Esophagus squamous epithelium (tissue), 5 donors: ENCODE measurements around the gene SMAP2. TPM values are rescaled to one million over a fixed set of nuclear protein-coding genes. Genes with fewer than 3 reads are reported as not detected.

ENCODE experiments used
- DNase-seq: peaks from one replicate; lab custom pipeline; 2025; lab: John Stamatoyannopoulos, UW
- H3K27ac ChIP-seq, 4 donors: fragments of 200-600 bp; sonication (generic); one replicate each; pipeline ENCODE4 v1.5.1; 2016 to 2019; ENCODE audit warnings: mild to moderate bottlenecking in 1 of 4
- H3K27me3 ChIP-seq, 4 donors: fragments of 200-600 bp; sonication (generic); 1 replicate in 3 of 4; 2 replicates in 1 of 4; pipeline versions ENCODE4 v1.5.1 to v1.6.0; 2017 to 2021; ENCODE audit warnings: antibody characterized with exemption in 1 of 4
- H3K36me3 ChIP-seq, 3 donors: fragments of 200-600 bp; sonication (generic); one replicate each; pipeline ENCODE4 v1.5.1; 2016 to 2019
- H3K4me1 ChIP-seq, 3 donors: fragments of 200-600 bp; sonication (generic); one replicate each; pipeline ENCODE4 v1.5.1; 2017 to 2019
- H3K4me3 ChIP-seq, 4 donors: fragments of 200-600 bp; sonication (generic); 1 replicate in 3 of 4; 2 replicates in 1 of 4; pipeline ENCODE4 v1.5.1; 2016 to 2019; ENCODE audit warnings: mild to moderate bottlenecking in 2 of 4, moderate library complexity in 1 of 4
- H3K9me3 ChIP-seq, 3 donors: fragments of 200-600 bp; sonication (generic); one replicate each; pipeline ENCODE4 v1.5.1; 2016 to 2019
- POLR2A ChIP-seq, 4 donors: fragments of 450-650 bp; IDR thresholded peaks; one replicate each; pipeline ENCODE4 v1.6.1; 2017; ENCODE audit warnings: antibody characterized with exemption in 4 of 4, mild to moderate bottlenecking in 4 of 4, moderate library complexity in 3 of 4
- WGBS, 2 donors: methylation state at CpG; one replicate each; pipeline ENCODE4 v1.1.5; 2018; 5-methylcytosine and 5-hydroxymethylcytosine counted together
- intact Hi-C: fragments of 100-400 bp; cut with DNase I; formaldehyde crosslinking; loops from one replicate; pipeline ENCODE4 v1.15.0; 2022
- total RNA-seq, 4 donors: library from RNA; depleted of rRNA; stranded (reverse); fragments of >200 nt; gene quantifications; one replicate each; pipeline ENCODE4 v1.1.0, GENCODE V29; 2016
- TF ChIP-seq, protein P1 (sequence below), 6 experiments: fragments of 450-650 bp in 4 of 6; fragments of 200-600 bp in 2 of 6; sonication (generic) in 2 of 6; IDR thresholded peaks; one replicate each; pipeline ENCODE4 v1.5.1; 2016 to 2019; ENCODE audit warnings: antibody characterized with exemption in 6 of 6, mild to moderate bottlenecking in 4 of 6, moderate library complexity in 4 of 6
- donor health status: DM: yes; HTN: yes; CAD: no.

The SMAP2 gene
- total RNA-seq, 4 donors from 2014 or later, result 15.1 to 34.9 (median 23.8) TPM

DNA sequence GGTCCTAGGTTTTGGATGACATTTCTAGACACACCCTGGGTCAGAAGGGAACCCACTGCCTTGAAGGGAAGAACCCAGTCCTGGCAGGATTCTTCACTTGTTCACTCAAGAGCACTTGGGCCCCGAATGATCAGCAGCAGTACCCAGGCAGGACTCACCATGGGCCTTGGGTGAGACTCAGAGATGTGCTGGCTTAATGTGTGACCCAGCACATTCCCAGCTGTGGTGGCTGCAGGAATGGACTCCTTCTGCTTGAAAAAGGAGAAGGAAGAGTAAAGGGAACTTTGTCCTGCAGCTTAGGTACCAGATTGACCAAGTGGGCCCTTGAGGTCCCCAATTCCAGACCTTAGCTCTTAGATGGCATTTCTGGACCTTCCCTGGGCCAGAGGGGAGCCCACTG is 12.3 kb upstream of the SMAP2 start:
- DNase-seq, result no peak
- WGBS, 2 donors, result 88% methylated on average over 1 of the region's 1 CpG; no CpG with 5 or more reads in 1 of the 2 donors
- Histone ChIP-seq H3K36me3 (no peaks in the 10 kb centered on the region), H3K4me3 (no peak overlapping the region), H3K4me1 (no peaks in the 10 kb centered on the region), H3K27ac (no peak overlapping the region), H3K27me3 (peaks cover 0 to 16% (median 0%) of the 10 kb centered on the region in 4 donors), H3K9me3 (peaks cover 0 to 20% (median 10%) of the 10 kb centered on the region in 3 donors)
- no peak for TF ChIP-seq POLR2A (IDR thresholded peaks at IDR 0.05)
- TF ChIP-seq, protein P1, sequence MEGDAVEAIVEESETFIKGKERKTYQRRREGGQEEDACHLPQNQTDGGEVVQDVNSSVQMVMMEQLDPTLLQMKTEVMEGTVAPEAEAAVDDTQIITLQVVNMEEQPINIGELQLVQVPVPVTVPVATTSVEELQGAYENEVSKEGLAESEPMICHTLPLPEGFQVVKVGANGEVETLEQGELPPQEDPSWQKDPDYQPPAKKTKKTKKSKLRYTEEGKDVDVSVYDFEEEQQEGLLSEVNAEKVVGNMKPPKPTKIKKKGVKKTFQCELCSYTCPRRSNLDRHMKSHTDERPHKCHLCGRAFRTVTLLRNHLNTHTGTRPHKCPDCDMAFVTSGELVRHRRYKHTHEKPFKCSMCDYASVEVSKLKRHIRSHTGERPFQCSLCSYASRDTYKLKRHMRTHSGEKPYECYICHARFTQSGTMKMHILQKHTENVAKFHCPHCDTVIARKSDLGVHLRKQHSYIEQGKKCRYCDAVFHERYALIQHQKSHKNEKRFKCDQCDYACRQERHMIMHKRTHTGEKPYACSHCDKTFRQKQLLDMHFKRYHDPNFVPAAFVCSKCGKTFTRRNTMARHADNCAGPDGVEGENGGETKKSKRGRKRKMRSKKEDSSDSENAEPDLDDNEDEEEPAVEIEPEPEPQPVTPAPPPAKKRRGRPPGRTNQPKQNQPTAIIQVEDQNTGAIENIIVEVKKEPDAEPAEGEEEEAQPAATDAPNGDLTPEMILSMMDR (IDR thresholded peaks at IDR 0.05), result no peak
- intact Hi-C loops, result no loop called here

DNA sequence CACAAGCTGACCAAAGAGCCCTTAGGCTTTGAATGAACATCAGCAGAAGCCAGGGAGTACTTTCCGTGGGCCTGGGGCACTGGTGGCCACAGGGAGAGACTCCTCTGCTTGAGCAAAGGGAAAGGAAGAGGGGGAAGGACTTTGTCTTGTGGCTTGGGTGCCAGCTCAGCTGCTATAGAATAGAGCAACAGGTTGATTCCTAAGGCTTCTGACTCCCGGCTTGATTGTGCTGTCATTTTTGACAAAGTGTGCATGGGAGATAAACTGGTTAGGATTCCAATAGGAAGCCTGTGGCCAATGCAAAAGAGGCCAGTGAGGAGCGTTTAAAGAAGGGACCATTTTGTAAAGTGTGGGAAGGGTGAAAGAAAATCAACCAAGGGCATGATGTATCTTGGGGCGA is 11.9 kb upstream of the SMAP2 start:
- no peaks in the 10 kb centered on the region for H3K4me1 ChIP-seq
- TF ChIP-seq, protein P1 (IDR thresholded peaks at IDR 0.05), result no peak
- TF ChIP-seq POLR2A (IDR thresholded peaks at IDR 0.05), result no peak
- H3K36me3 ChIP-seq, result no peaks in the 10 kb centered on the region
- H3K9me3 ChIP-seq, result peaks cover 0 to 20% (median 10%) of the 10 kb centered on the region in 3 donors
- no peak overlapping the region for H3K27ac ChIP-seq
- intact Hi-C loops, result no loop called here
- H3K27me3 ChIP-seq, result peaks cover 0 to 16% (median 0%) of the 10 kb centered on the region in 4 donors
- H3K4me3 ChIP-seq, result no peak overlapping the region
- WGBS, 2 donors, result 77 to 83% methylated on average over 4 of the region's 4 CpGs
- no peak for DNase-seq

- WGBS, 2 donors, result 91 to 94% methylated on average over 2 of the region's 2 CpGs
- no peak for DNase-seq
- intact Hi-C loops, result no loop called here
Measured at GRCh38 chr1:40362199-40362598, 11.3 kb upstream of the SMAP2 start.

DNA sequence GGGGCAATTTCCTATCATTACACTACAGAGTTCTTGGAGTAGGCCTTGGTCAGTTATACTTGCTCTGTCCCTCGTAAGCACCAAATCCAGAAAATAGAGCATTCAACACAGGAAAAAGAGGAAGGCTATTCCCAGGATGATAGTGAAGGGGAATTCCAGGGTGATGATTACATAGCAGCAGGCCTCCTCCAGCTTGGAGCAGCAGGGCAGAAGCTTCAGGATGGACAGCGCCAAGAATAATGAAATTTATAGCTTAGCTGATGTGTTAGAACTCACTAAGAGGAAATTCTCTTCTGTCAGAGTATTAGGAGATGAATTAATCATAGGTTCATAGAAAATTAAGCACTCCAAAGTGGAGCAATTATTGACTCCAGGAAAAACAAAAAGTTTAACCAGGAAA is 10.8 kb upstream of the SMAP2 start:
- TF ChIP-seq POLR2A (IDR thresholded peaks at IDR 0.05), result no peak
- TF ChIP-seq, protein P1 (IDR thresholded peaks at IDR 0.05), result no peak
- Histone ChIP-seq H3K9me3 (peaks cover 0 to 12% (median 7%) of the 10 kb centered on the region in 3 donors), H3K36me3 (no peaks in the 10 kb centered on the region), H3K4me3 (no peak overlapping the region), H3K27me3 (peaks cover 0 to 16% (median 0%) of the 10 kb centered on the region in 4 donors), H3K4me1 (no peaks in the 10 kb centered on the region), H3K27ac (no peak overlapping the region)
- intact Hi-C loops, result no loop called here
- no peak for DNase-seq
- 20 to 44% methylated on average over 1 of the region's 2 CpGs for WGBS, 2 donors

More at GRCh38 chr1:40362199-40362598, 11.3 kb upstream of the SMAP2 start:
- Histone ChIP-seq H3K9me3 (peaks cover 0 to 17% (median 10%) of the 10 kb centered on the region in 3 donors), H3K4me1 (no peaks in the 10 kb centered on the region), H3K27me3 (peaks cover 0 to 16% (median 0%) of the 10 kb centered on the region in 4 donors), H3K36me3 (no peaks in the 10 kb centered on the region), H3K4me3 (no peak overlapping the region), H3K27ac (no peak overlapping the region)
- no peak for TF ChIP-seq POLR2A (IDR thresholded peaks at IDR 0.05)
- TF ChIP-seq, protein P1 (IDR thresholded peaks at IDR 0.05), result no peak

DNA sequence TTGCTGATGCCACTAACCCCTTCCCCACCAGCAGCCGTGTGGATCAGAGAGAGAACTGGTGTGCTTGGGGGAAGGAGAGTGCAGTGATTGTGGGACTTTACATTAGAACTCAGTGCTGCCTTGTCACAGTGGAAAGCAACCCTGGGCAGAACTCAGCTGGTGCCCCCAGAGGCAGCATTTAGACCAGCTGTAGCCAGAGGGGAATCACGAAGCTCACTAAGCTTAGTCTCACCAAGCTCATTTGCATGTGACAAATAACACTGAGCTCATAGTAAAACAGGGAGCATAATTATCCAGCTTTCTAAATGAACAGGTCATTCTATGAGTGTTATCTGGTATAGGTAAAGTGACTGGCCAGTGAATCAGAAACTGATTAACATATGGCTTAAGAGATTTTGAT is 9.8 kb upstream of the SMAP2 start:
- Histone ChIP-seq H3K4me1 (no peaks in the 10 kb centered on the region), H3K4me3 (no peak overlapping the region), H3K27me3 (peaks cover 0 to 16% (median 0%) of the 10 kb centered on the region in 4 donors), H3K36me3 (no peaks in the 10 kb centered on the region), H3K9me3 (peaks cover 0 to 5% (median 0%) of the 10 kb centered on the region in 3 donors), H3K27ac (no peak overlapping the region)
- no peak for TF ChIP-seq POLR2A (IDR thresholded peaks at IDR 0.05)
- TF ChIP-seq, protein P1 (IDR thresholded peaks at IDR 0.05), result no peak
- DNase-seq, result no peak
- intact Hi-C loops, result no loop called here
- 31 to 39% methylated on average over 2 of the region's 2 CpGs for whole genome bisulfite sequencing, 2 donors
